Measurements from ENCODE around the gene BST1. TPM values are rescaled to one million over a fixed set of nuclear protein-coding genes. Genes with fewer than 3 reads are reported as not detected.

The BST1 gene
- total RNA-seq, 1 donor from 2014 or later: 0.45 TPM

DNA sequence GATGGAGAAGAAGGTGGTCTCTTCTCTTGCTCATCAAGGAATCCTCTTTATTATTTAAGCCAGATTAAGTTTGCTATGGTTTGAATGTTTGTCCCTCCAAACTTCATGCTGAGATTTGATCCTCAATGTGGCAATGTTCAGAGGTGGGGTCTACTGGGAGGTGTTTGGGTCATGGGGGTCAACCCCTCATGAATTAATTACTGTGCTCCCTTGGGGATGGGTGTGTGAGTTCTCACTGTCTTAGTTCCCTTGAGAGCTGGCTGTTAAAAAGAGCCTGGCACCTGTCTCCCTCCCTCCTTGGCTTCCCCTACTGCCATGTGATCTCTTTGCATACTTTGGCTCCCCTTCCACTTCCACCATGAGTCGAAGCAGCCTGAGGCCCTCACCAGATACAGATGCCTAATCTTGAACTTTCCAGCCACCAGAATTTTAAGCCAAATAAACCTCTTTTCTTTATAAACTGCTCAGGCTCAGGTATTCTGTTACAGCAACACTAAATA, 39.3 kb downstream of the BST1 start:
- Mint-ChIP-seq H3K36me3 (no peaks in the 10 kb centered on the region), H3K27ac (no peak overlapping the region), H3K4me1 (peaks cover 2% of the 10 kb centered on the region), H3K4me3 (no peak overlapping the region), H3K27me3 (ENCODE audit: insufficient read depth, low read depth) (peaks cover 3% of the 10 kb centered on the region), H3K9me3 (peaks cover 9% of the 10 kb centered on the region)
- H3K9me3 ChIP-seq (ENCODE audit: low read depth): no peaks in the 10 kb centered on the region
- DNase-seq (ENCODE audit: low spot score): no peak
- H2AFZ ChIP-seq (replicated peaks): no peak overlapping the region
- no peak overlapping the region for H3K9ac ChIP-seq
- H4K20me1 ChIP-seq (ENCODE audit: low read depth): no peaks in the 10 kb centered on the region
- no peaks in the 10 kb centered on the region for H3K79me2 ChIP-seq (ENCODE audit: low read depth)
- no peaks in the 10 kb centered on the region for H3K36me3 ChIP-seq
- H3K4me3 ChIP-seq: no peak overlapping the region
- no peak overlapping the region for H3K27ac ChIP-seq
- no peak for TF ChIP-seq EZH2 (IDR thresholded peaks at IDR 0.05)
- TF ChIP-seq, protein P1, sequence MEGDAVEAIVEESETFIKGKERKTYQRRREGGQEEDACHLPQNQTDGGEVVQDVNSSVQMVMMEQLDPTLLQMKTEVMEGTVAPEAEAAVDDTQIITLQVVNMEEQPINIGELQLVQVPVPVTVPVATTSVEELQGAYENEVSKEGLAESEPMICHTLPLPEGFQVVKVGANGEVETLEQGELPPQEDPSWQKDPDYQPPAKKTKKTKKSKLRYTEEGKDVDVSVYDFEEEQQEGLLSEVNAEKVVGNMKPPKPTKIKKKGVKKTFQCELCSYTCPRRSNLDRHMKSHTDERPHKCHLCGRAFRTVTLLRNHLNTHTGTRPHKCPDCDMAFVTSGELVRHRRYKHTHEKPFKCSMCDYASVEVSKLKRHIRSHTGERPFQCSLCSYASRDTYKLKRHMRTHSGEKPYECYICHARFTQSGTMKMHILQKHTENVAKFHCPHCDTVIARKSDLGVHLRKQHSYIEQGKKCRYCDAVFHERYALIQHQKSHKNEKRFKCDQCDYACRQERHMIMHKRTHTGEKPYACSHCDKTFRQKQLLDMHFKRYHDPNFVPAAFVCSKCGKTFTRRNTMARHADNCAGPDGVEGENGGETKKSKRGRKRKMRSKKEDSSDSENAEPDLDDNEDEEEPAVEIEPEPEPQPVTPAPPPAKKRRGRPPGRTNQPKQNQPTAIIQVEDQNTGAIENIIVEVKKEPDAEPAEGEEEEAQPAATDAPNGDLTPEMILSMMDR (IDR thresholded peaks at IDR 0.05): no peak
- no peak for TF ChIP-seq EZH2phosphoT487 (IDR thresholded peaks at IDR 0.05)
- no peaks in the 10 kb centered on the region for H3F3A ChIP-seq (ENCODE audit: low read depth)
- H3K4me2 ChIP-seq: no peak overlapping the region
- H3K4me1 ChIP-seq: peaks cover 3% of the 10 kb centered on the region
- no peaks in the 10 kb centered on the region for H3K27me3 ChIP-seq

DNA sequence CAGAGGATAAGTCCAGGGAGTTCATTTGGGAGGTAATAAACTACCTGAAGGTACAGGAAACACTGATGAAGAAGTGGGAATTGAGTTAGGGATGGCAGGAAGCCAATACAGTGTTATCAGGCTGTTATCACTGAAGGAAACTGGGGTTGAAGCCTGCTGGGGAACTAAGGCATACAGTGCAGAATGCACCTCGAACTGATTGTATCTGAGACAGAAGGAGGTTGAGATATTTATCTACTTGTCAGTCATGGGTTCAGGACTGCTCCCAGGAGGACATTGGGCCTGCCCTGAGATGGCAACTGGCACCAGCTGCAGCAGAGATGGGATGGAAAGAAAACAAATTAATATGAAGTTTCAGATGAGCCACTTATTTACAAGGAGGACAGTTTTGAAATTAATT, 39.8 kb downstream of the BST1 start:
- Mint-ChIP-seq H3K27ac (no peak overlapping the region), H3K4me1 (peaks cover 2% of the 10 kb centered on the region)
- no peak overlapping the region for H3K4me2 ChIP-seq

DNA sequence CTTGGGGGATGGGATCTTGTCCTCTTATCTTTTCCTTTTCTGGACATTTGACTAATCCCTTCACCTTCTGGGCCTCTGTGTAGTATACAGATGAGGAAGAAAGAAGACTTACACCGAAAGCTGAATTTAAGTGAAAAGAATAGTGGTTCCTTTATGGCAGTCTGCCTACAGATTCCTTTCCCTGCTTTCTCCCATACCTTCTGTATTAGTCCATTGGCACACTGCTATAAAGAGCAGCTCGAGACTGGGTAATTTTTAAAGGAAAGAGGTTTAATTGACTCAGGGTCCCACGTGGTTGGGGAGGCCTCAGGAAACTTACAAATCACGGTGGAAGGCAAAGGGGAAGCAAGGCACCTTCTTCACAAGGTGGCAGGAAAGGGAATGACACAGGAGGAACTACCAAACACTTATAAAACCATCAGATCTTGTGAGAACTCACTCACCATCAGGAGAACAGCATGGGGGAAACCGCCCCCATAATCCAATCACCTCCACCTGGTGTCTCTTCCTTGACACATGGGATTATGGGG, 41.2 kb downstream of the BST1 start:
- no peaks in the 10 kb centered on the region for H4K20me1 ChIP-seq (ENCODE audit: low read depth)
- TF ChIP-seq EZH2phosphoT487 (IDR thresholded peaks at IDR 0.05) (no peak), EZH2 (IDR thresholded peaks at IDR 0.05) (no peak)
- TF ChIP-seq, protein P1 (IDR thresholded peaks at IDR 0.05): no peak
- no peak overlapping the region for H3K4me3 Mint-ChIP-seq
- peaks cover 2% of the 10 kb centered on the region for H3K4me1 Mint-ChIP-seq
- peaks cover 3% of the 10 kb centered on the region for H3K27me3 Mint-ChIP-seq (ENCODE audit: insufficient read depth, low read depth)
- no peak for DNase-seq (ENCODE audit: low spot score)
- H3K9me3 ChIP-seq (ENCODE audit: low read depth): no peaks in the 10 kb centered on the region
- H3K9ac ChIP-seq: no peak overlapping the region
- H3K27ac Mint-ChIP-seq: no peak overlapping the region
- H3K27me3 ChIP-seq: no peaks in the 10 kb centered on the region
- no peak overlapping the region for H3K4me3 ChIP-seq
- H3F3A ChIP-seq (ENCODE audit: low read depth): no peaks in the 10 kb centered on the region
- no peak overlapping the region for H3K4me2 ChIP-seq
- no peaks in the 10 kb centered on the region for H3K36me3 ChIP-seq
- no peak overlapping the region for H3K27ac ChIP-seq
- H3K4me1 ChIP-seq: peaks cover 3% of the 10 kb centered on the region
- no peaks in the 10 kb centered on the region for H3K79me2 ChIP-seq (ENCODE audit: low read depth)
- H3K9me3 Mint-ChIP-seq: peaks cover 9% of the 10 kb centered on the region
- no peak overlapping the region for H2AFZ ChIP-seq (replicated peaks)
- no peaks in the 10 kb centered on the region for H3K36me3 Mint-ChIP-seq

More for the DNA sequence above, 39.8 kb downstream of the BST1 start:
- H3K9ac ChIP-seq: no peak overlapping the region
- Mint-ChIP-seq H3K36me3 (no peaks in the 10 kb centered on the region), H3K27me3 (ENCODE audit: insufficient read depth, low read depth) (peaks cover 3% of the 10 kb centered on the region), H3K4me3 (no peak overlapping the region), H3K9me3 (peaks cover 9% of the 10 kb centered on the region)
- H4K20me1 ChIP-seq (ENCODE audit: low read depth): no peaks in the 10 kb centered on the region
- no peak for DNase-seq (ENCODE audit: low spot score)
- H3K4me3 ChIP-seq: no peak overlapping the region
- no peaks in the 10 kb centered on the region for H3K27me3 ChIP-seq
- no peaks in the 10 kb centered on the region for H3F3A ChIP-seq (ENCODE audit: low read depth)
- peaks cover 3% of the 10 kb centered on the region for H3K4me1 ChIP-seq
- H3K27ac ChIP-seq: no peak overlapping the region
- no peaks in the 10 kb centered on the region for H3K36me3 ChIP-seq
- no peaks in the 10 kb centered on the region for H3K9me3 ChIP-seq (ENCODE audit: low read depth)
- TF ChIP-seq, protein P1 (IDR thresholded peaks at IDR 0.05): no peak
- TF ChIP-seq EZH2 (IDR thresholded peaks at IDR 0.05) (no peak), EZH2phosphoT487 (IDR thresholded peaks at IDR 0.05) (no peak)
- no peak overlapping the region for H2AFZ ChIP-seq (replicated peaks)
- H3K79me2 ChIP-seq (ENCODE audit: low read depth): no peaks in the 10 kb centered on the region

Data from neural progenitor cell (in vitro differentiated cells).